OCI-LY7 (cell line): Measurements from ENCODE around the gene GRM4. TPM values are rescaled to one million over a fixed set of nuclear protein-coding genes. Genes with fewer than 3 reads are reported as not detected.

Experiments used
- BruUV-seq: library from RNA; stranded (reverse); fragments of 400-500 nt; replicated peaks from 2 replicates; lab custom pipeline; 2021; lab: Mats Ljungman, UMichigan
- CTCF ChIA-PET: fragments of 300-600 bp; sonication (Branson Sonifier 250); formaldehyde crosslinking; loops from one replicate; lab custom pipeline; 2022; ENCODE audit warnings: antibody characterized with exemption; ENCODE audit not compliant: unreplicated experiment; lab: Charles Lee
- POLR2A ChIA-PET: fragments of 300-600 bp; sonication (Branson Sonifier 250); formaldehyde crosslinking; loops from one replicate; lab custom pipeline; 2022; ENCODE audit warnings: antibody characterized with exemption; lab: Charles Lee
- DNase-seq: peaks from one replicate; pipeline ENCODE4 v3.0.0-alpha.2; 2015; ENCODE audit warnings: low spot score
- H2AFZ ChIP-seq: fragments of 200-600 bp; sonication (generic), shearing (Covaris generic); 2 replicates; pipeline ENCODE4 v1.6.1; 2014; ENCODE audit warnings: mild to moderate bottlenecking, antibody characterized with exemption, low read length, moderate library complexity
- H3K27ac ChIP-seq: fragments of 200-600 bp; sonication (generic); 2 replicates; pipeline ENCODE4 v1.5.1; 2014; ENCODE audit warnings: mixed run types, low read depth, mild to moderate bottlenecking, moderate library complexity, low read length, inconsistent platforms; ENCODE audit not compliant: poor library complexity, severe bottlenecking
- H3K36me3 ChIP-seq: fragments of 200-600 bp; sonication (generic); 2 replicates; pipeline ENCODE4 v1.6.1; 2014; ENCODE audit warnings: mild to moderate bottlenecking, antibody characterized with exemption, low read length, moderate library complexity, mixed read lengths; ENCODE audit not compliant: insufficient read depth
- H3K4me1 ChIP-seq: fragments of 200-600 bp; sonication (generic); 2 replicates; pipeline ENCODE4 v1.5.1; 2014; ENCODE audit warnings: mild to moderate bottlenecking, low read length; ENCODE audit not compliant: insufficient read depth, poor library complexity, severe bottlenecking
- H3K4me2 ChIP-seq: fragments of 200-600 bp; sonication (generic); 2 replicates; pipeline ENCODE4 v1.6.1; 2014; ENCODE audit warnings: mild to moderate bottlenecking, low read length
- H3K4me3 ChIP-seq: fragments of 200-600 bp; sonication (generic); 2 replicates; pipeline ENCODE4 v1.5.1; 2014; ENCODE audit warnings: mild to moderate bottlenecking, low read depth, low read length; ENCODE audit not compliant: poor library complexity, severe bottlenecking
- H3K79me2 ChIP-seq: fragments of 200-600 bp; sonication (generic); 2 replicates; pipeline ENCODE4 v1.6.1; 2016; ENCODE audit warnings: low read depth, mild to moderate bottlenecking, low read length, moderate library complexity, mixed read lengths; ENCODE audit not compliant: insufficient read depth
- H3K9me2 ChIP-seq: fragments of 200-600 bp; sonication (generic); 2 replicates; pipeline ENCODE4 v1.6.1; 2016; ENCODE audit warnings: mild to moderate bottlenecking, low read length, mixed read lengths; ENCODE audit not compliant: insufficient read depth
- H3K9me3 ChIP-seq: fragments of 200-600 bp; sonication (generic); 2 replicates; pipeline ENCODE4 v1.6.1; 2014; ENCODE audit warnings: mild to moderate bottlenecking, mixed run types, low read length, mixed read lengths
- H4K20me1 ChIP-seq: fragments of 200-600 bp; sonication (generic); 2 replicates; pipeline ENCODE4 v1.6.1; 2014; ENCODE audit warnings: mild to moderate bottlenecking, antibody characterized with exemption, low read length, moderate library complexity, mixed read lengths; ENCODE audit not compliant: insufficient read depth
- CTCF ChIP-seq: fragments of 200-600 bp; sonication (generic); conservative IDR thresholded peaks from 2 replicates; pipeline ENCODE4 v1.5.1; 2014; ENCODE audit warnings: mild to moderate bottlenecking, antibody characterized with exemption, low read length, moderate library complexity, mixed read lengths
- EZH2phosphoT487 ChIP-seq: fragments of 200-600 bp; sonication (generic); IDR thresholded peaks from 2 replicates; pipeline ENCODE4 v1.6.1; 2018; ENCODE audit warnings: low read depth, borderline replicate concordance, mild to moderate bottlenecking, mixed run types, antibody characterized with exemption, low read length, moderate library complexity, mixed read lengths
- intact Hi-C: fragments of 100-400 bp; cut with micrococcal nuclease; formaldehyde crosslinking; loops from one replicate; pipeline ENCODE4 v1.10.0; 2022; ENCODE audit not compliant: unreplicated experiment
- total RNA-seq, 2 experiments: library from RNA; depleted of rRNA in 1 of 2; stranded (reverse); fragments of >200 nt in 1 of 2; shearing (Covaris generic) in 1 of 2; gene quantifications; 2 replicates each; pipeline ENCODE4 v1.2.3, GENCODE V29; 2014 to 2022

The GRM4 gene
- total RNA-seq, 2 experiments from 2014 or later, result 0.73 to 1.3 TPM

- no peaks in the 10 kb centered on the region for H3K4me1 ChIP-seq
- ChIA-PET POLR2A (no interaction called here), CTCF (no interaction called here)
- H4K20me1 ChIP-seq, result no peaks in the 10 kb centered on the region
- H3K9me3 ChIP-seq, result no peaks in the 10 kb centered on the region
- no peak for DNase-seq
- H3K27ac ChIP-seq, result no peak overlapping the region
- no peak for TF ChIP-seq EZH2phosphoT487
- no peak for TF ChIP-seq CTCF
- intact Hi-C loops, result no loop called here
- BruUV-seq, result no TSS peak
- no peaks in the 10 kb centered on the region for H3K9me2 ChIP-seq
- H3K36me3 ChIP-seq, result no peaks in the 10 kb centered on the region
- no peak overlapping the region for H3K4me2 ChIP-seq
- no peaks in the 10 kb centered on the region for H3K79me2 ChIP-seq
- no peak overlapping the region for H3K4me3 ChIP-seq
- H2AFZ ChIP-seq, result no peak overlapping the region
These were observed 35.3 kb downstream of the GRM4 start for GRCh38 chr6:34110610-34111009.

GRCh38 chr6:34108176-34108575, 37.7 kb downstream of the GRM4 start:
- no TSS peak for BruUV-seq
- Histone ChIP-seq H4K20me1 (no peaks in the 10 kb centered on the region), H3K4me2 (no peak overlapping the region), H3K79me2 (no peaks in the 10 kb centered on the region), H3K4me3 (no peak overlapping the region), H3K9me2 (no peaks in the 10 kb centered on the region), H3K27ac (no peak overlapping the region), H3K36me3 (no peaks in the 10 kb centered on the region), H3K9me3 (no peaks in the 10 kb centered on the region), H3K4me1 (no peaks in the 10 kb centered on the region), H2AFZ (no peak overlapping the region)
- no peak for TF ChIP-seq CTCF
- TF ChIP-seq EZH2phosphoT487, result no peak
- intact Hi-C loops, result no loop called here
- ChIA-PET POLR2A (no interaction called here), CTCF (no interaction called here)
- DNase-seq, result no peak

- no peaks in the 10 kb centered on the region for H4K20me1 ChIP-seq
- BruUV-seq, result no TSS peak
- TF ChIP-seq CTCF, result no peak
- no peak for TF ChIP-seq EZH2phosphoT487
- no peak for DNase-seq
- no peak overlapping the region for H3K4me2 ChIP-seq
- H3K4me1 ChIP-seq, result no peaks in the 10 kb centered on the region
- ChIA-PET CTCF (no interaction called here), POLR2A (no interaction called here)
- H3K79me2 ChIP-seq, result no peaks in the 10 kb centered on the region
- no peaks in the 10 kb centered on the region for H3K36me3 ChIP-seq
- no peak overlapping the region for H3K4me3 ChIP-seq
- no peak overlapping the region for H2AFZ ChIP-seq
- no peaks in the 10 kb centered on the region for H3K9me2 ChIP-seq
- intact Hi-C loops, result no loop called here
- H3K27ac ChIP-seq, result no peak overlapping the region
- H3K9me3 ChIP-seq, result no peaks in the 10 kb centered on the region
These were observed 39.0 kb downstream of the GRM4 start for GRCh38 chr6:34106900-34107299.
